Mesothelial cell of epicardium (in vitro differentiated cells): Measurements from ENCODE around the gene SLC35F1. TPM values are rescaled to one million over a fixed set of nuclear protein-coding genes. Genes with fewer than 3 reads are reported as not detected.

Source experiments
- DNase-seq, 2 experiments: peaks; one replicate each; pipeline ENCODE4 v3.0.0; 2021; ENCODE audit warnings: low spot score in 2 of 2; ENCODE audit not compliant: unreplicated experiment in 2 of 2
- H3K27ac Mint-ChIP-seq: 2 replicates; pipeline ENCODE4 v1.8.0; 2021; ENCODE audit warnings: mixed read lengths
- H3K27me3 Mint-ChIP-seq: 2 replicates; pipeline ENCODE4 v1.8.0; 2021; ENCODE audit warnings: low read depth, mixed read lengths
- H3K36me3 Mint-ChIP-seq: 2 replicates; pipeline ENCODE4 v1.8.0; 2021; ENCODE audit warnings: mixed read lengths
- H3K4me1 Mint-ChIP-seq: 2 replicates; pipeline ENCODE4 v1.8.0; 2021; ENCODE audit warnings: mixed read lengths
- H3K4me3 Mint-ChIP-seq: 2 replicates; pipeline ENCODE4 v1.8.0; 2021; ENCODE audit warnings: mild to moderate bottlenecking, moderate library complexity, mixed read lengths
- H3K9me3 Mint-ChIP-seq: 2 replicates; pipeline ENCODE4 v1.8.0; 2021; ENCODE audit warnings: mixed read lengths
- CTCF ChIP-seq: fragments of 200-600 bp; sonication (generic); IDR thresholded peaks from one replicate; pipeline ENCODE4 v1.5.0; 2021; ENCODE audit warnings: antibody characterized with exemption; ENCODE audit not compliant: unreplicated experiment
- total RNA-seq: library from RNA; stranded (reverse); gene quantifications from 3 replicates; pipeline ENCODE4 v1.2.1, GENCODE V29; 2021

SLC35F1 gene
- total RNA-seq, 1 donor from 2014 or later = 0.78 TPM

GRCh38 chr6:118334634-118335033, 427.6 kb downstream of the SLC35F1 start:
- peaks cover 9% of the 10 kb centered on the region for H3K27me3 Mint-ChIP-seq

GRCh38 chr6:118335325-118335816, 428.3 kb downstream of the SLC35F1 start:
- peaks cover 13% of the 10 kb centered on the region for H3K27me3 Mint-ChIP-seq
- no peak for TF ChIP-seq CTCF
- no peak overlapping the region for H3K27ac Mint-ChIP-seq
- no peak overlapping the region for H3K4me3 Mint-ChIP-seq
- no peak for DNase-seq
- peaks cover 8% of the 10 kb centered on the region for H3K4me1 Mint-ChIP-seq
- H3K36me3 Mint-ChIP-seq = no peaks in the 10 kb centered on the region
- peaks cover 10% of the 10 kb centered on the region for H3K9me3 Mint-ChIP-seq

More at GRCh38 chr6:118334634-118335033, 427.6 kb downstream of the SLC35F1 start:
- H3K4me1 Mint-ChIP-seq = peaks cover 8% of the 10 kb centered on the region
- no peak overlapping the region for H3K4me3 Mint-ChIP-seq
- H3K27ac Mint-ChIP-seq = no peak overlapping the region
- no peak for DNase-seq
- TF ChIP-seq CTCF = no peak
- no peaks in the 10 kb centered on the region for H3K36me3 Mint-ChIP-seq
- H3K9me3 Mint-ChIP-seq = peaks cover 10% of the 10 kb centered on the region

- Mint-ChIP-seq H3K4me1 (peaks cover 2% of the 10 kb centered on the region), H3K27me3 (peaks cover 13% of the 10 kb centered on the region), H3K4me3 (no peak overlapping the region), H3K9me3 (peaks cover 6% of the 10 kb centered on the region), H3K36me3 (peaks cover 2% of the 10 kb centered on the region), H3K27ac (no peak overlapping the region)
- DNase-seq = no peak
- TF ChIP-seq CTCF = no peak
These were observed 437.1 kb downstream of the SLC35F1 start for GRCh38 chr6:118344014-118344670.

- Mint-ChIP-seq H3K27me3 (no peaks in the 10 kb centered on the region), H3K36me3 (no peaks in the 10 kb centered on the region), H3K9me3 (peaks cover 10% of the 10 kb centered on the region), H3K4me3 (no peak overlapping the region), H3K27ac (no peak overlapping the region), H3K4me1 (peaks cover 7% of the 10 kb centered on the region)
- TF ChIP-seq CTCF = no peak
- no peak for DNase-seq
These were observed 443.9 kb downstream of the SLC35F1 start for GRCh38 chr6:118350881-118351430.

- no peaks in the 10 kb centered on the region for H3K36me3 Mint-ChIP-seq
- TF ChIP-seq CTCF = no peak
- H3K27me3 Mint-ChIP-seq = no peaks in the 10 kb centered on the region
- H3K9me3 Mint-ChIP-seq = peaks cover 10% of the 10 kb centered on the region
- H3K27ac Mint-ChIP-seq = no peak overlapping the region
- peaks cover 5% of the 10 kb centered on the region for H3K4me1 Mint-ChIP-seq
- DNase-seq = no peak
- no peak overlapping the region for H3K4me3 Mint-ChIP-seq
These were observed 446.5 kb downstream of the SLC35F1 start for GRCh38 chr6:118353564-118353963.
